HG02970 (cell line): ENCODE results near the gene CHD9NB.
"Not testable (repeated sequence)": the region's sequence is repeated elsewhere in the genome, so short reads cannot be mapped to it uniquely, and the experiment has no call there.

Experiments
- ATAC-seq: cut with Tn5 transposase; IDR thresholded peaks from one replicate; pipeline ENCODE4 v1.9.1; 2021; ENCODE audit warnings: mild to moderate bottlenecking, moderate library complexity, moderate number of reproducible peaks; ENCODE audit not compliant: unreplicated experiment, low FRiP score

CHD9NB gene

GRCh38 chr16:53084746-53085334 lies 32.1 kb upstream of the CHD9NB start:
- ATAC-seq, result no peak

GRCh38 chr16:53084141-53084541 lies 31.4 kb upstream of the CHD9NB start:
- no peak for ATAC-seq

- ATAC-seq, result no peak
Observed at GRCh38 chr16:53083119-53083518, 30.4 kb upstream of the CHD9NB start.

- no peak for ATAC-seq
Observed at GRCh38 chr16:53082509-53082908, 29.8 kb upstream of the CHD9NB start.

- no peak for ATAC-seq
Observed at GRCh38 chr16:53081686-53082407, 29.1 kb upstream of the CHD9NB start.

GRCh38 chr16:53081032-53081424 lies 28.3 kb upstream of the CHD9NB start:
- no peak for ATAC-seq

- no peak for ATAC-seq
Observed at GRCh38 chr16:53080345-53081031, 27.8 kb upstream of the CHD9NB start.

GRCh38 chr16:53078765-53079485 lies 26.2 kb upstream of the CHD9NB start:
- ATAC-seq, result no peak

- ATAC-seq, result no peak
Observed at GRCh38 chr16:53078247-53078646, 25.6 kb upstream of the CHD9NB start.

GRCh38 chr16:53075461-53075860 lies 22.8 kb upstream of the CHD9NB start:
- ATAC-seq, result not testable (repeated sequence)

GRCh38 chr16:53074296-53074695 lies 21.6 kb upstream of the CHD9NB start:
- not testable (repeated sequence) for ATAC-seq

GRCh38 chr16:53073022-53073421 lies 20.3 kb upstream of the CHD9NB start:
- ATAC-seq, result no peak

GRCh38 chr16:53071748-53072301 lies 19.1 kb upstream of the CHD9NB start:
- ATAC-seq, result no peak

GRCh38 chr16:53069772-53070171 lies 17.1 kb upstream of the CHD9NB start:
- no peak for ATAC-seq

- ATAC-seq, result no peak
Observed at GRCh38 chr16:53068423-53068833, 15.7 kb upstream of the CHD9NB start.

GRCh38 chr16:53067675-53068074 lies 15.0 kb upstream of the CHD9NB start:
- no peak for ATAC-seq

GRCh38 chr16:53065461-53066061 lies 12.9 kb upstream of the CHD9NB start:
- no peak for ATAC-seq

- no peak for ATAC-seq
Observed at GRCh38 chr16:53064081-53064578, 11.4 kb upstream of the CHD9NB start.

GRCh38 chr16:53061701-53062159 lies 9.0 kb upstream of the CHD9NB start:
- ATAC-seq, result peak; percentile 81

GRCh38 chr16:53061256-53061655 lies 8.6 kb upstream of the CHD9NB start:
- no peak for ATAC-seq
